Measurements from ENCODE around the gene ADORA2B. TPM values are rescaled to one million over a fixed set of nuclear protein-coding genes. Genes with fewer than 3 reads are reported as not detected.

Gene ADORA2B
- total and polyA plus RNA-seq, 2 of the 4 experiments (the other 2 are of a cell fraction), result 5.2 to 5.5 TPM

- no peak for TF ChIP-seq USF2 (IDR thresholded peaks at IDR 0.05; ENCODE audit: low read depth, low read length)
These were observed 37.0 kb downstream of the ADORA2B start (continued) for GRCh38 chr17:15981646-15982580.

GRCh38 chr17:15996322-15996721, 51.4 kb downstream of the ADORA2B start:
- no peak overlapping the region for H3K23ac ChIP-seq (ENCODE audit: low read depth, low read length)
- peaks cover 5% of the 10 kb centered on the region; the same call in 1 of the 2 replicates for H3K9me1 ChIP-seq (ENCODE audit: insufficient read depth, low read length)
- H3K14ac ChIP-seq (replicated peaks; ENCODE audit: low read depth, low read length), result no peak overlapping the region
- peaks cover 19 to 24% of the 10 kb centered on the region in 2 experiments for H3K79me1 ChIP-seq (ENCODE audit: low read depth in 1 of 2, low read length in 2 of 2)
- BruUV-seq (replicated peaks), result no TSS peak
- no peak overlapping the region for H3K27ac ChIP-seq (ENCODE audit: insufficient read depth, low read length)
- no peak overlapping the region for H3K56ac ChIP-seq (ENCODE audit: extremely low read depth, insufficient read depth, low read length)
- no peak overlapping the region for H2BK120ac ChIP-seq (ENCODE audit: low read depth, low read length)
- H4K91ac ChIP-seq (ENCODE audit: insufficient read depth, low read depth, low read length), result no peak overlapping the region
- in situ Hi-C loops (cut with MboI; ENCODE audit: low sequenced_read_pairs), result loop anchor here (5.0 kb wide), 1 partner anchor 169 kb away; no protein-coding TSS in a partner anchor
- H3K27me3 ChIP-seq (ENCODE audit: control insufficient read depth, insufficient read depth, low read length), result no peaks in the 10 kb centered on the region
- peaks cover 6% of the 10 kb centered on the region; the same call in 1 of the 2 replicates for H3K4me1 ChIP-seq (ENCODE audit: control insufficient read depth, insufficient read depth, low read length)
- H3K9ac ChIP-seq (ENCODE audit: low read depth, low read length), result no peak overlapping the region
- TF ChIP-seq CEBPB (IDR thresholded peaks at IDR 0.05; ENCODE audit: low read depth, low read length) (peak; percentile 94), USF2 (IDR thresholded peaks at IDR 0.05; ENCODE audit: low read depth, low read length) (no peak)
- intact Hi-C loops (cut with micrococcal nuclease), result no loop called here
- H2AK5ac ChIP-seq (ENCODE audit: low read depth, low read length), result no peak overlapping the region
- no peak overlapping the region for H3K4ac ChIP-seq (ENCODE audit: low read depth, low read length)
- H2AK9ac ChIP-seq (replicated peaks; ENCODE audit: low read depth, low read length, poor library complexity), result no peak overlapping the region
- ChIA-PET POLR2A (ENCODE audit: unreplicated experiment) (interaction anchor here (0.6 kb wide), 1 partner anchor 93 kb away, joined by 3 read pairs; no protein-coding TSS in a partner anchor), CTCF (no interaction called here)
- no peak overlapping the region for H2BK5ac ChIP-seq (ENCODE audit: low read depth, low read length, poor library complexity, severe bottlenecking)
- H2BK20ac ChIP-seq (ENCODE audit: low read depth, low read length), result no peak overlapping the region
- H3K4me2 ChIP-seq (ENCODE audit: low read depth, low read length), result no peak overlapping the region
- H3K36me3 ChIP-seq (ENCODE audit: control insufficient read depth, insufficient read depth, low read length), result peaks cover 4% of the 10 kb centered on the region
- no peak overlapping the region for H2AFZ ChIP-seq (replicated peaks; ENCODE audit: low read length, poor library complexity)
- H4K5ac ChIP-seq (ENCODE audit: low read depth, low read length), result no peak overlapping the region
- ATAC-seq (ENCODE audit: low read depth), result no peak
- no peak overlapping the region for H3K18ac ChIP-seq (ENCODE audit: low read depth, low read length)
- H3K9me3 ChIP-seq (ENCODE audit: control insufficient read depth, insufficient read depth, low read length), result no peaks in the 10 kb centered on the region
- no peak for DNase-seq
- WGBS, 2 experiments (ENCODE audit: extremely low coverage in 2 of 2, insufficient read length in 1 of 2), result no CpG with 5 or more reads among the region's 6 CpGs
- peaks cover 5% of the 10 kb centered on the region; the same call in 1 of the 2 replicates for H4K20me1 ChIP-seq (ENCODE audit: insufficient read depth, low read length)
- H4K8ac ChIP-seq (ENCODE audit: low read depth in 2 of 2, low read length in 2 of 2), result no peak overlapping the region
- dilution Hi-C loops (cut with HindIII; ENCODE audit: low sequenced_read_pairs, unreplicated experiment), result no loop called here
- no peak overlapping the region for H2BK15ac ChIP-seq (ENCODE audit: low read depth, low read length)
- no peak overlapping the region for H3K4me3 ChIP-seq (ENCODE audit: insufficient read depth, low read depth, low read length)

All from IMR-90 (cell line).